Neuron (in vitro differentiated cells): Measurements from ENCODE around the gene RIMBP2.

Source experiments
- H2AFZ ChIP-seq: one replicate; pipeline ENCODE4 v1.6.1; 2013; ENCODE audit warnings: low read depth, mild to moderate bottlenecking, inconsistent platforms, low read length, moderate library complexity
- H3K27me3 ChIP-seq: one replicate; pipeline ENCODE4 v1.6.1; 2013; ENCODE audit warnings: low read length; ENCODE audit not compliant: insufficient read depth
- H3K36me3 ChIP-seq: one replicate; pipeline ENCODE4 v1.6.1; 2013; ENCODE audit warnings: low read length; ENCODE audit not compliant: insufficient read depth
- H3K4me1 ChIP-seq: one replicate; pipeline ENCODE4 v1.6.1; 2013; ENCODE audit warnings: low read length; ENCODE audit not compliant: insufficient read depth
- H3K4me3 ChIP-seq: 2 replicates; pipeline ENCODE4 v1.5.1; 2013; ENCODE audit warnings: mild to moderate bottlenecking, low read length, moderate library complexity
- H3K9me3 ChIP-seq: one replicate; pipeline ENCODE4 v1.6.1; 2013; ENCODE audit warnings: low read length

RIMBP2 gene

GRCh38 chr12:130521375-130522124 lies 194.5 kb downstream of the RIMBP2 start:
- Histone ChIP-seq H3K36me3 (no peaks in the 10 kb centered on the region), H3K9me3 (no peaks in the 10 kb centered on the region), H3K4me3 (no peak overlapping the region), H3K4me1 (no peaks in the 10 kb centered on the region), H3K27me3 (peaks cover 4% of the 10 kb centered on the region), H2AFZ (no peak overlapping the region)

GRCh38 chr12:130520784-130521183 lies 195.3 kb downstream of the RIMBP2 start:
- Histone ChIP-seq H3K9me3 (no peaks in the 10 kb centered on the region), H3K4me1 (no peaks in the 10 kb centered on the region), H3K36me3 (no peaks in the 10 kb centered on the region), H2AFZ (no peak overlapping the region), H3K27me3 (peaks cover 4% of the 10 kb centered on the region), H3K4me3 (no peak overlapping the region)

GRCh38 chr12:130517588-130517987 lies 198.5 kb downstream of the RIMBP2 start:
- H3K36me3 ChIP-seq, result no peaks in the 10 kb centered on the region

GRCh38 chr12:130514149-130514551 lies 201.9 kb downstream of the RIMBP2 start:
- Histone ChIP-seq H2AFZ (no peak overlapping the region), H3K27me3 (peaks cover 5% of the 10 kb centered on the region), H3K4me3 (no peak overlapping the region), H3K36me3 (no peaks in the 10 kb centered on the region), H3K9me3 (no peaks in the 10 kb centered on the region), H3K4me1 (no peaks in the 10 kb centered on the region)

More at GRCh38 chr12:130517588-130517987, 198.5 kb downstream of the RIMBP2 start:
- Histone ChIP-seq H3K27me3 (peaks cover 5% of the 10 kb centered on the region), H3K4me1 (no peaks in the 10 kb centered on the region), H2AFZ (no peak overlapping the region), H3K9me3 (no peaks in the 10 kb centered on the region), H3K4me3 (no peak overlapping the region)

GRCh38 chr12:130513556-130513955 lies 202.5 kb downstream of the RIMBP2 start:
- Histone ChIP-seq H3K4me3 (no peak overlapping the region), H3K36me3 (no peaks in the 10 kb centered on the region), H3K4me1 (no peaks in the 10 kb centered on the region), H2AFZ (no peak overlapping the region), H3K27me3 (peaks cover 5% of the 10 kb centered on the region), H3K9me3 (no peaks in the 10 kb centered on the region)

GRCh38 chr12:130511285-130511684 lies 204.8 kb downstream of the RIMBP2 start:
- Histone ChIP-seq H3K4me3 (no peak overlapping the region), H3K9me3 (no peaks in the 10 kb centered on the region), H3K4me1 (no peaks in the 10 kb centered on the region), H2AFZ (no peak overlapping the region), H3K36me3 (no peaks in the 10 kb centered on the region), H3K27me3 (peaks cover 5% of the 10 kb centered on the region)

- peaks cover 5% of the 10 kb centered on the region for H3K27me3 ChIP-seq
- H3K9me3 ChIP-seq, result no peaks in the 10 kb centered on the region
These were observed 206.6 kb downstream of the RIMBP2 start for GRCh38 chr12:130509454-130509853.

GRCh38 chr12:130508847-130509246 lies 207.3 kb downstream of the RIMBP2 start:
- Histone ChIP-seq H3K9me3 (no peaks in the 10 kb centered on the region), H3K4me3 (no peak overlapping the region), H3K27me3 (peaks cover under 1% of the 10 kb centered on the region), H3K36me3 (no peaks in the 10 kb centered on the region), H2AFZ (no peak overlapping the region), H3K4me1 (no peaks in the 10 kb centered on the region)

More at GRCh38 chr12:130509454-130509853, 206.6 kb downstream of the RIMBP2 start:
- Histone ChIP-seq H2AFZ (no peak overlapping the region), H3K4me3 (no peak overlapping the region), H3K4me1 (no peaks in the 10 kb centered on the region), H3K36me3 (no peaks in the 10 kb centered on the region)

GRCh38 chr12:130508318-130508717 lies 207.8 kb downstream of the RIMBP2 start:
- no peak overlapping the region for H2AFZ ChIP-seq
- no peaks in the 10 kb centered on the region for H3K4me1 ChIP-seq
- H3K36me3 ChIP-seq, result no peaks in the 10 kb centered on the region
- H3K9me3 ChIP-seq, result no peaks in the 10 kb centered on the region
- no peaks in the 10 kb centered on the region for H3K27me3 ChIP-seq
- no peak overlapping the region for H3K4me3 ChIP-seq

- Histone ChIP-seq H3K27me3 (no peaks in the 10 kb centered on the region), H3K4me3 (no peak overlapping the region), H3K4me1 (no peaks in the 10 kb centered on the region), H2AFZ (no peak overlapping the region), H3K36me3 (no peaks in the 10 kb centered on the region), H3K9me3 (no peaks in the 10 kb centered on the region)
These were observed 209.3 kb downstream of the RIMBP2 start for GRCh38 chr12:130506844-130507243.

GRCh38 chr12:130504840-130505175 lies 211.3 kb downstream of the RIMBP2 start:
- H3K27me3 ChIP-seq, result no peaks in the 10 kb centered on the region
- no peak overlapping the region for H2AFZ ChIP-seq

GRCh38 chr12:130504110-130504839 lies 211.8 kb downstream of the RIMBP2 start:
- Histone ChIP-seq H3K36me3 (no peaks in the 10 kb centered on the region), H3K27me3 (no peaks in the 10 kb centered on the region), H3K9me3 (no peaks in the 10 kb centered on the region), H3K4me3 (no peak overlapping the region), H2AFZ (no peak overlapping the region), H3K4me1 (no peaks in the 10 kb centered on the region)

More at GRCh38 chr12:130504840-130505175, 211.3 kb downstream of the RIMBP2 start:
- no peak overlapping the region for H3K4me3 ChIP-seq
- H3K36me3 ChIP-seq, result no peaks in the 10 kb centered on the region
- no peaks in the 10 kb centered on the region for H3K9me3 ChIP-seq
- no peaks in the 10 kb centered on the region for H3K4me1 ChIP-seq

- Histone ChIP-seq H3K27me3 (no peaks in the 10 kb centered on the region), H2AFZ (no peak overlapping the region), H3K4me3 (no peak overlapping the region), H3K9me3 (no peaks in the 10 kb centered on the region), H3K36me3 (no peaks in the 10 kb centered on the region), H3K4me1 (no peaks in the 10 kb centered on the region)
These were observed 214.3 kb downstream of the RIMBP2 start for GRCh38 chr12:130501821-130502220.
